ENCODE data around the gene RASGEF1C.

Gene RASGEF1C

DNA sequence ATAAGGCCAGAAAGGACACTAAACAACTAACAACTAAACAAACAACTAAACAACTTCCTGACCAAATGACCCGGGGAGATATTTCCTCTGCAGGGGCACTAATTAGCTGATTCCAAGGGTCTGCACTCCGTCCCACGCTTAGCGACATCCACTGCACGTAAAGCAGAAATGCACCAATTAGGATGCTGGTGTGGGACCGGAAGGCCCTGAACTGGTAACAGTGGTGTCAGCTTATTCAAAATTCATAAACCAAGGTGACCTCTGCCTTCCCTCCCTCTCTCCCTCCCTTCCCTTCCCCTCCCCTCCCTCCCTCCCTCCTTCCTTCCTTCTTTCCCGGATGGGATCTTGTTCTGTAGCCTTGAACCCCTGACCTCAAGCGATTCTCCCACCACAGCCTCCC, 9.6 kb downstream of the RASGEF1C start:
- TF ChIP-seq CTCF (IDR thresholded peaks at IDR 0.05; ENCODE audit: low read depth, low read length, missing control alignments), result no peak
- in situ Hi-C loops (cut with HindIII; ENCODE audit: low sequenced_read_pairs), result no loop called here
- H3K4me3 ChIP-seq (ENCODE audit: low read depth, low read length), result no peak overlapping the region
- DNase-seq (ENCODE audit: low read depth), result no peak

- in situ Hi-C loops (cut with HindIII; ENCODE audit: low sequenced_read_pairs), result no loop called here
- no peak for DNase-seq (ENCODE audit: low read depth)
- TF ChIP-seq CTCF (IDR thresholded peaks at IDR 0.05; ENCODE audit: low read depth, low read length, missing control alignments), result no peak
- H3K4me3 ChIP-seq (ENCODE audit: low read depth, low read length), result no peak overlapping the region
Observed at GRCh38 chr5:180198208-180198607, 10.8 kb downstream of the RASGEF1C start.

DNA sequence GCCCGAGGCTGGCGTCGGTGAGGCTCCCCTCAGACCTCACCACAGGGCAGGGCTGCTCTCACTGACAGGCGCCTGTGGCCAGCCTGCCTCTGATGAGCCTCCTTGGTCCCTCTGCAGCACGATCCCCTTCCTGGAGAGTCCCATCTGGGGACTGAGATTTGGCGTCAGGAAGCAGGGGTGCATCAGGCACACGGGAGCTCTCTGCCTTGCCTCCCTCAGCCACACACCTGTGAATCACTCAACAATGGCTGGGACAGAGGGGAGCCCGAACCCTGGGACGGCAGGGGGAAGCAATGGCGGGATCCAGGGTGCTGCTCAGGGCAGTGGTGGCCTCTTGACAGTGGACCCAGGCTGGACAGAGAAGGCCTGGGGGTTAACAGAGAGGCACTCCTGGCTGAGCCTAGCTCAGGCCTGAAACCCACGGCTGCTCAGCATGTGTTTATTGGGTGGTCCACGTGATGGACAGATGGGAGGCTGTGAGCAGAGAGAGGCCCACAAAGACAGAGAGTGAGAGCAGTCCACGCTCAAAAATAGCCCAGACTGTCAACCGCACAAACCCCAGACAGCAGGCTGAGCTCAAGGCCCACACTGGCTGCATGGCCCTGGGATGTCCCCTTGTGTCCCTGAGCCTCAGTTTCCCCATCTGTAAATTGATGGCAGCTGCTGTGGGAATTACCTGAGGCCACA, 11.9 kb downstream of the RASGEF1C start:
- no peak overlapping the region for H3K4me3 ChIP-seq (ENCODE audit: low read depth, low read length)
- no peak for DNase-seq (ENCODE audit: low read depth)
- in situ Hi-C loops (cut with HindIII; ENCODE audit: low sequenced_read_pairs), result no loop called here
- TF ChIP-seq CTCF (IDR thresholded peaks at IDR 0.05; ENCODE audit: low read depth, low read length, missing control alignments), result no peak

DNA sequence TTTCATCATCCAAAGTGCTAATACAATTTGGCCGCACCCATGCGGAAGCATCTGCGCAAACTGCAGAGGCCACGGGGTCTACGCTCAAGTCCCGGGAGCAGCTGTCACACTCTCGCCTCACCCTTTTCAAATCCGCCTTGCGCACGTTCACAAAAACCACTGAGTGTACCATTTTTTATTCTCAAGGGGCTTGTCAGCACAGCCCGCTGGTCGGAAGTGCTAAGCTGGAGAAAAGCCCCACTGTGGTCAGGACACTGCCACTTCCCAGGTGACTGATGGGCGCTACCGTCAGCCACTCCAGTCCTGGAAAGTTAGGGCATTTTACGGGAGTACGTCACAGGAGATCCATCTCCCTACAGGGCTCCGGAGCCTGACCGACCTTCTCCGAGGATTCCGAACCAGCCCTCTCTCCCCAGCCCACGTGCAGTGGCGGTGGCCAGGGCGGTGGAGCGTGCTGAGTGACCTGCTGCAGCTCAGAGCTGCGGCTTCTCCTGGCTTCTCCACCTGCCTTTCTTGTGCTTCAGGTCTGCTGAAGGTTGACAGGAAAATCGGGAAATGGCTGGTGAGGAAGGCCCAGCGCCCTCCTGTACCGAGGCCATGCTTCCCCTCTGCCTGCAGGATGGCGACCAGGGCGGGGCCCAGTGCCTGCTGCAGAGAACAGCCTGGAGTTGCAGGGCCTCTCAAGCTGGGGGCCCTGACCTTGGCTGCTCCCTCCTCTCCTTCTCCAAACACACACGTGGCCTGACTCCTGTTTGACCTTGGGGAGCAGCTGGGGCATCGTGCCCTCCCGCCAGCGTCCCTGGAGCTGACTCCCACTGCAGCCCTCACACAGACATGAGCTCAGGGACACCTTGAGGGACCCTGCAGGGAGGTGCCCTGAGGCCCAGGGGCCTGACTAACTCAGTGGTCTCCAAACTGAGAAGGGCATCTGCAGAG, 14.3 kb downstream of the RASGEF1C start:
- no peak overlapping the region for H3K4me3 ChIP-seq (ENCODE audit: low read depth, low read length)

DNA sequence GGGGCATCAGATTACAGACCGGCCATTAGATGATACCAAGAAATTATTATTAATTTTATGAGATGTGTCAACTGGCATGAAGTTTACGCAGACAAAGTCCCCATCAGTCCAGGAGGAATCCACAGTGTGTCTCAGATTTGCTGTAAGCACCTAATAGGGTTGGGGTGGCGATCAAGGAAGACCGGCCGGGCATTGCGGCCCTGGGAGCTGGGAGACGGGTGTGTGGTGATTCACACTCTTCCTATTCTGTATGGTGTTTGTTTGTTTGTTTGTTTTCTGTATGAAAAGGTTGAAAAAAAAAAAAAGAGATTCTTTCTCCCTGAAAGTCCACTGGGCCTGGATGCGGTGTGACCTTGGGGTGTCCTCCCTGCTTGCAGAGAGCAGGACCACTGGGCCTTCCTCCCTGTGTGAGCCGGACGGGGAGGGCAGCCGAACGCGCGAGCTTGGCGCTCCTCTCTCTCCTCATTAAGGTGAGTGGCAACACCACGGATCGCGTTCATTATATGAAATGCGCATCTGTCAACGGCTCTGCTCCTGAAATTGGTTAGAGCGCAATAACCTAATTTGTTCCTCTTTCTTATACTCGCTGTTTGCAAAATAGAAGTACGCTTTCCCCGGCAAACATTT, 15.1 kb downstream of the RASGEF1C start:
- no peak for TF ChIP-seq CTCF (IDR thresholded peaks at IDR 0.05; ENCODE audit: low read depth, low read length, missing control alignments)
- DNase-seq (ENCODE audit: low read depth), result no peak
- no peak overlapping the region for H3K4me3 ChIP-seq (ENCODE audit: low read depth, low read length)
- in situ Hi-C loops (cut with HindIII; ENCODE audit: low sequenced_read_pairs), result no loop called here

More for the DNA sequence above, 14.3 kb downstream of the RASGEF1C start:
- DNase-seq (ENCODE audit: low read depth), result no peak
- in situ Hi-C loops (cut with HindIII; ENCODE audit: low sequenced_read_pairs), result no loop called here
- no peak for TF ChIP-seq CTCF (IDR thresholded peaks at IDR 0.05; ENCODE audit: low read depth, low read length, missing control alignments)

DNA sequence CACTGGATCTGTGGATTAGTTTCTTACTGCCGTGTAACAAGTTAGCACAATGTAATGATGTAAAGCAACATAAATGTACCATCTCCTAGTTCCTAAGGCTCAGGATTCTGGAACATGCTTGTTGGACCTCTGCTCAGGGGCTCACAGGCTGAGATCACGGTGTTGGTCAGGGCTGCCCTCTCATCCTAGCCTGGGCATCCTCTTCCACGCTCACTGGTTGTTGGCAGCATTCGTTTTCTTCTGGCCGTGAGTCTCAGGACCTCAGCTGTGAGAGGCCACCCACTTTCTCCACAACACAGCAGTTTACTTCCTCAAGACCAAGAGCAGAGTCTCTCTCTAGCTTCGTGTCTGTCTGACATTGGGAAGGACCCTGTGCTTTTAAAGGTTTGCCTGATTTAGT, 17.3 kb downstream of the RASGEF1C start:
- no peak overlapping the region for H3K4me3 ChIP-seq (ENCODE audit: low read depth, low read length)
- in situ Hi-C loops (cut with HindIII; ENCODE audit: low sequenced_read_pairs), result no loop called here
- TF ChIP-seq CTCF (IDR thresholded peaks at IDR 0.05; ENCODE audit: low read depth, low read length, missing control alignments), result no peak
- no peak for DNase-seq (ENCODE audit: low read depth)

All from astrocyte of the cerebellum (primary cell).